Measurements from ENCODE around the gene CLCN7. TPM values are rescaled to one million over a fixed set of nuclear protein-coding genes. Genes with fewer than 3 reads are reported as not detected.

Gene CLCN7
- total and polyA plus RNA-seq, 2 of the 4 experiments (the other 2 are of a cell fraction), result 10.8 to 45.2 TPM

- no peak for ATAC-seq (ENCODE audit: low read depth)
- intact Hi-C loops (cut with micrococcal nuclease) (no loop called here), in situ Hi-C loops (cut with MboI; ENCODE audit: low sequenced_read_pairs) (no loop called here), dilution Hi-C loops (cut with HindIII; ENCODE audit: low sequenced_read_pairs, unreplicated experiment) (no loop called here)
- H2AK5ac ChIP-seq (ENCODE audit: low read depth, low read length), result no peak overlapping the region
- no peaks in the 10 kb centered on the region for H3K27me3 ChIP-seq (ENCODE audit: control insufficient read depth, insufficient read depth, low read length)
- no peak overlapping the region for H2AFZ ChIP-seq (replicated peaks; ENCODE audit: low read length, poor library complexity)
- ChIA-PET CTCF (no interaction called here), POLR2A (ENCODE audit: unreplicated experiment) (no interaction called here)
- H2BK120ac ChIP-seq (ENCODE audit: low read depth, low read length), result no peak overlapping the region
- no peak overlapping the region for H3K27ac ChIP-seq (ENCODE audit: insufficient read depth, low read length)
- no peak overlapping the region for H2BK15ac ChIP-seq (ENCODE audit: low read depth, low read length)
- H2BK20ac ChIP-seq (ENCODE audit: low read depth, low read length), result no peak overlapping the region
- H4K20me1 ChIP-seq (ENCODE audit: insufficient read depth, low read length), result no peaks in the 10 kb centered on the region
- H3K56ac ChIP-seq (ENCODE audit: extremely low read depth, insufficient read depth, low read length), result no peak overlapping the region
- H3K9me3 ChIP-seq (ENCODE audit: control insufficient read depth, insufficient read depth, low read length), result no peaks in the 10 kb centered on the region
- no peak overlapping the region for H3K14ac ChIP-seq (replicated peaks; ENCODE audit: low read depth, low read length)
- no peak overlapping the region for H2BK5ac ChIP-seq (ENCODE audit: low read depth, low read length, poor library complexity, severe bottlenecking)
- H3K9me1 ChIP-seq (ENCODE audit: insufficient read depth, low read length), result no peaks in the 10 kb centered on the region
- H4K91ac ChIP-seq (ENCODE audit: insufficient read depth, low read depth, low read length), result no peak overlapping the region
- TF ChIP-seq SMC3 (IDR thresholded peaks at IDR 0.05; ENCODE audit: low read depth, low read length) (no peak), CEBPB (IDR thresholded peaks at IDR 0.05; ENCODE audit: low read depth, low read length) (no peak), MAZ (IDR thresholded peaks at IDR 0.05; ENCODE audit: borderline replicate concordance, low read depth, low read length) (no peak), NFE2L2 (IDR thresholded peaks at IDR 0.05; ENCODE audit: low read depth, low read length) (no peak), POLR2A (IDR thresholded peaks at IDR 0.05; ENCODE audit: low read depth, low read length) (no peak), FOS (IDR thresholded peaks at IDR 0.05; ENCODE audit: low read depth, low read length) (no peak)
- TF ChIP-seq, protein P1, sequence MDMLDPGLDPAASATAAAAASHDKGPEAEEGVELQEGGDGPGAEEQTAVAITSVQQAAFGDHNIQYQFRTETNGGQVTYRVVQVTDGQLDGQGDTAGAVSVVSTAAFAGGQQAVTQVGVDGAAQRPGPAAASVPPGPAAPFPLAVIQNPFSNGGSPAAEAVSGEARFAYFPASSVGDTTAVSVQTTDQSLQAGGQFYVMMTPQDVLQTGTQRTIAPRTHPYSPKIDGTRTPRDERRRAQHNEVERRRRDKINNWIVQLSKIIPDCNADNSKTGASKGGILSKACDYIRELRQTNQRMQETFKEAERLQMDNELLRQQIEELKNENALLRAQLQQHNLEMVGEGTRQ (IDR thresholded peaks at IDR 0.05; ENCODE audit: low read depth, low read length), result no peak
- 95% methylated on average over 7 of the region's 21 CpGs; no CpG with 5 or more reads in 1 of the 2 experiments for WGBS, 2 experiments (ENCODE audit: extremely low coverage in 2 of 2, insufficient read length in 1 of 2)
- H4K8ac ChIP-seq (ENCODE audit: low read depth in 2 of 2, low read length in 2 of 2), result no peak overlapping the region
- no peak overlapping the region for H3K23ac ChIP-seq (ENCODE audit: low read depth, low read length)
- BruUV-seq (replicated peaks), result no TSS peak
- no peak overlapping the region for H3K4me3 ChIP-seq (ENCODE audit: insufficient read depth, low read depth, low read length)
- no peaks in the 10 kb centered on the region for H3K79me1 ChIP-seq (ENCODE audit: low read depth in 1 of 2, low read length in 2 of 2)
- H3K9ac ChIP-seq (ENCODE audit: low read depth, low read length), result no peak overlapping the region
- H3K4me1 ChIP-seq (ENCODE audit: control insufficient read depth, insufficient read depth, low read length), result no peaks in the 10 kb centered on the region
- no peak for DNase-seq
- H3K4me2 ChIP-seq (ENCODE audit: low read depth, low read length), result no peak overlapping the region
- H2AK9ac ChIP-seq (replicated peaks; ENCODE audit: low read depth, low read length, poor library complexity), result no peak overlapping the region
- peaks cover 55% of the 10 kb centered on the region for H3K36me3 ChIP-seq (ENCODE audit: control insufficient read depth, insufficient read depth, low read length)
- H3K4ac ChIP-seq (ENCODE audit: low read depth, low read length), result no peak overlapping the region
- no peak overlapping the region for H3K18ac ChIP-seq (ENCODE audit: low read depth, low read length)
- H4K5ac ChIP-seq (ENCODE audit: low read depth, low read length), result no peak overlapping the region
Measured at GRCh38 chr16:1450841-1451240, 24.0 kb downstream of the CLCN7 start.

Data from IMR-90 (cell line).